Keratinocyte (primary cell): ENCODE data around the gene MFAP3L. TPM values are rescaled to one million over a fixed set of nuclear protein-coding genes. Genes with fewer than 3 reads are reported as not detected.

Experiments used
- DNase-seq: peaks from one replicate; pipeline ENCODE4 v3.0.0-alpha.2; 2011; ENCODE audit warnings: low read depth, missing footprints, low spot score
- FAIRE-seq: peaks from 2 replicates; lab custom pipeline; 2011; peaks lifted over from hg19 to GRCh38; lab: Jason Lieb, UNC
- H2AFZ ChIP-seq: 2 replicates; pipeline ENCODE4 v1.6.0; 2012; ENCODE audit warnings: low read length, control low read depth, inconsistent platforms; ENCODE audit not compliant: control insufficient read depth
- H3K27ac ChIP-seq: 2 replicates; pipeline ENCODE4 v1.5.1; 2011; ENCODE audit warnings: low read length; ENCODE audit not compliant: control insufficient read depth, insufficient read depth
- H3K27me3 ChIP-seq: 3 replicates; pipeline ENCODE4 v1.6.0; 2011; ENCODE audit warnings: low read length; ENCODE audit not compliant: control insufficient read depth, insufficient read depth; ENCODE audit errors: extremely low read depth
- H3K36me3 ChIP-seq, 2 experiments: 2 replicates in 1 of 2; 3 replicates in 1 of 2; pipeline ENCODE4 v1.5.1; 2011; ENCODE audit warnings: low read length in 2 of 2, mild to moderate bottlenecking in 1 of 2; ENCODE audit not compliant: control insufficient read depth in 2 of 2, insufficient read depth in 2 of 2; ENCODE audit errors: extremely low read depth in 1 of 2
- H3K4me1 ChIP-seq: 3 replicates; pipeline ENCODE4 v1.5.1; 2011; ENCODE audit warnings: low read length; ENCODE audit not compliant: control insufficient read depth, insufficient read depth; ENCODE audit errors: extremely low read depth
- H3K4me2 ChIP-seq: 3 replicates; pipeline ENCODE4 v1.6.0; 2011; ENCODE audit warnings: low read depth, low read length; ENCODE audit not compliant: control insufficient read depth, insufficient read depth; ENCODE audit errors: extremely low read depth
- H3K4me3 ChIP-seq, 3 experiments: fragments of 200-600 bp in 1 of 3; sonication (generic) in 1 of 3; 2 replicates in 2 of 3; 3 replicates in 1 of 3; pipeline ENCODE4 v1.5.1; 2011 to 2016; ENCODE audit warnings: low read length in 3 of 3, mild to moderate bottlenecking in 3 of 3, control low read depth in 2 of 3, inconsistent platforms in 1 of 3, low read depth in 1 of 3, mixed read lengths in 1 of 3, mixed run types in 1 of 3, moderate library complexity in 1 of 3; ENCODE audit not compliant: control insufficient read depth in 2 of 3, insufficient read depth in 2 of 3; ENCODE audit errors: extremely low read depth in 1 of 3
- H3K79me2 ChIP-seq: 2 replicates; pipeline ENCODE4 v1.6.0; 2012; ENCODE audit warnings: low read length; ENCODE audit not compliant: control insufficient read depth, insufficient read depth
- H3K9ac ChIP-seq: 3 replicates; pipeline ENCODE4 v1.6.0; 2011; ENCODE audit warnings: low read length; ENCODE audit not compliant: control insufficient read depth, insufficient read depth; ENCODE audit errors: extremely low read depth
- H3K9me1 ChIP-seq: 3 replicates; pipeline ENCODE4 v1.6.0; 2011; ENCODE audit warnings: low read length; ENCODE audit not compliant: control insufficient read depth, insufficient read depth; ENCODE audit errors: extremely low read depth
- H3K9me3 ChIP-seq: 2 replicates; pipeline ENCODE4 v1.5.1; 2012; ENCODE audit warnings: low read depth, low read length; ENCODE audit not compliant: control insufficient read depth
- H4K20me1 ChIP-seq: 3 replicates; pipeline ENCODE4 v1.6.0; 2011; ENCODE audit warnings: low read length; ENCODE audit not compliant: control insufficient read depth, insufficient read depth; ENCODE audit errors: extremely low read depth
- EZH2 ChIP-seq: IDR thresholded peaks from one replicate; pipeline ENCODE4 v1.6.1; 2012; ENCODE audit warnings: inconsistent platforms, mild to moderate bottlenecking, low read length, moderate library complexity
- dilution Hi-C: fragments of 300-500 bp; cut with MboI; formaldehyde crosslinking; loops from one replicate; pipeline ENCODE4 v1.7.0; 2020; ENCODE audit warnings: low sequenced_read_pairs; ENCODE audit not compliant: extremely low pct_ligation_motif_present
- polyA plus RNA-seq, 5 experiments: library from polyadenylated mRNA; depleted of rRNA in 3 of 5; stranded (reverse) in 3 of 5; stranded (forward) in 1 of 5; unstranded in 1 of 5; fragments of >200 nt; gene quantifications; 1 replicate in 1 of 5; 2 replicates in 3 of 5; 3 replicates in 1 of 5; pipeline versions ENCODE4 v1.2.1 to v1.2.3, GENCODE V29; 2011 to 2012; ENCODE audit warnings: missing spikeins in 2 of 5, low read depth in 1 of 5, low replicate concordance in 1 of 5
- TF ChIP-seq, protein P1 (sequence below), 3 experiments: IDR thresholded peaks in 1 of 3; conservative IDR thresholded peaks in 1 of 3; optimal IDR thresholded peaks in 1 of 3; 2 replicates in 2 of 3; 3 replicates in 1 of 3; pipeline versions ENCODE3 to v1.5.1; 2011; ENCODE audit warnings: low read length in 3 of 3, mild to moderate bottlenecking in 3 of 3, moderate library complexity in 2 of 3, control low read depth in 1 of 3, inconsistent platforms in 1 of 3; ENCODE audit not compliant: insufficient read depth in 2 of 3; ENCODE audit errors: extremely low read depth in 1 of 3

MFAP3L gene
- polyA plus RNA-seq, 1 donor (not counting 4 experiments of a cell fraction or from before 2014, with no cell fraction given): 7.6 TPM

DNA sequence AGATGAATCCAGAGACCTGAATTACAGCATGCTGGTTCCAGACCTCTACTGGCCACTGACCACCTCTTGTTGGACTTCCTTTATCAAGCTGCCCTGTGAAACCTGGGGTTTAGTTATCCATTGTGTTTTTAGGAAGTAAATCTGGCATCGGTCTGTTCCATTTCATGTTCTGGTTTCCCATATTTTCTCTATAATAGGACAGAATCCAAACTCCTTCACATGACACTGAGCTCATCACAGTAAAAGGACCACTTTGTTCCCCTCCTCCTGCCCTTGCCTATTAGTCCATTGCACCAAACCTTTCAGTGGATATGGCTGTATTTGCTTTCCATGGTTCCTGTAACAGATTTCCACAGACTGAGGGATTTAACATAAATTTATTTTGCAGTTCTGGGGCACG, 4.0 kb downstream of the MFAP3L start:
- dilution Hi-C loops: no loop called here
- Histone ChIP-seq H3K36me3 (no peaks in the 10 kb centered on the region), H3K79me2 (no peaks in the 10 kb centered on the region), H3K4me3 (no peak overlapping the region), H3K27ac (no peak overlapping the region), H4K20me1 (no peaks in the 10 kb centered on the region), H3K9me1 (no peaks in the 10 kb centered on the region), H3K27me3 (no peaks in the 10 kb centered on the region), H2AFZ (no peak overlapping the region), H3K4me2 (no peak overlapping the region), H3K4me1 (no peaks in the 10 kb centered on the region), H3K9me3 (no peaks in the 10 kb centered on the region), H3K9ac (no peak overlapping the region)
- DNase-seq (no peak), FAIRE-seq (no peak)
- TF ChIP-seq EZH2: no peak
- TF ChIP-seq, protein P1, sequence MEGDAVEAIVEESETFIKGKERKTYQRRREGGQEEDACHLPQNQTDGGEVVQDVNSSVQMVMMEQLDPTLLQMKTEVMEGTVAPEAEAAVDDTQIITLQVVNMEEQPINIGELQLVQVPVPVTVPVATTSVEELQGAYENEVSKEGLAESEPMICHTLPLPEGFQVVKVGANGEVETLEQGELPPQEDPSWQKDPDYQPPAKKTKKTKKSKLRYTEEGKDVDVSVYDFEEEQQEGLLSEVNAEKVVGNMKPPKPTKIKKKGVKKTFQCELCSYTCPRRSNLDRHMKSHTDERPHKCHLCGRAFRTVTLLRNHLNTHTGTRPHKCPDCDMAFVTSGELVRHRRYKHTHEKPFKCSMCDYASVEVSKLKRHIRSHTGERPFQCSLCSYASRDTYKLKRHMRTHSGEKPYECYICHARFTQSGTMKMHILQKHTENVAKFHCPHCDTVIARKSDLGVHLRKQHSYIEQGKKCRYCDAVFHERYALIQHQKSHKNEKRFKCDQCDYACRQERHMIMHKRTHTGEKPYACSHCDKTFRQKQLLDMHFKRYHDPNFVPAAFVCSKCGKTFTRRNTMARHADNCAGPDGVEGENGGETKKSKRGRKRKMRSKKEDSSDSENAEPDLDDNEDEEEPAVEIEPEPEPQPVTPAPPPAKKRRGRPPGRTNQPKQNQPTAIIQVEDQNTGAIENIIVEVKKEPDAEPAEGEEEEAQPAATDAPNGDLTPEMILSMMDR (optimal IDR thresholded peaks at IDR 0.05 in 1 of 3, IDR thresholded peaks at IDR 0.05 in 1 of 3, conservative IDR thresholded peaks at IDR 0.05 in 1 of 3; ENCODE audit: extremely low read depth in 1 of 3, insufficient read depth in 2 of 3, low read length in 3 of 3): no peak

DNA sequence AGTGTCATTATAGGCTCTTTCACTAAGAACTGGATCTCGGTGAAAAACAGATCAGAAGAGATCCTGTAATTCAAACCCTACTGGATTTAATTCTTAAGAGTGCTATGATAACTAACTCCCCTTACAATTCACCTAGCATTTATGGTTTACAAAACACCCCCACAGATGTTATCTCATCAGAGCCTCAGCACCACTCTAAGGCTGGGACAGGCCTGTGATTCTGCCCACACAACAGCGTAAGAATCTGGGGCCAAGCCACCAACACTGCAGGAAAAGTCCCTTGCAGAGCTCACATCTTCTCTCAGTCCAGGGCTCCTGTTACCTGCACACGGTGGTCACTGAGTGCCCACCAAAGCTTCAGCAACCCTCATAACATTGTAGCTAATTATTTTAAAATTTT, 8.9 kb downstream of the MFAP3L start:
- Histone ChIP-seq H2AFZ (no peak overlapping the region), H3K9ac (no peak overlapping the region), H3K27ac (no peak overlapping the region), H3K4me1 (no peaks in the 10 kb centered on the region), H3K4me3 (no peak overlapping the region), H3K4me2 (no peak overlapping the region), H3K36me3 (no peaks in the 10 kb centered on the region), H3K9me1 (no peaks in the 10 kb centered on the region), H3K9me3 (no peaks in the 10 kb centered on the region), H4K20me1 (no peaks in the 10 kb centered on the region), H3K27me3 (no peaks in the 10 kb centered on the region), H3K79me2 (no peaks in the 10 kb centered on the region)
- DNase-seq: no peak
- no peak for TF ChIP-seq EZH2
- TF ChIP-seq, protein P1 (optimal IDR thresholded peaks at IDR 0.05 in 1 of 3, IDR thresholded peaks at IDR 0.05 in 1 of 3, conservative IDR thresholded peaks at IDR 0.05 in 1 of 3; ENCODE audit: extremely low read depth in 1 of 3, insufficient read depth in 2 of 3, low read length in 3 of 3): no peak
- FAIRE-seq: no peak
- dilution Hi-C loops: no loop called here
